ENCODE data around the gene SERPINB8.
"Not testable (repeated sequence)": the region's sequence is repeated elsewhere in the genome, so short reads cannot be mapped to it uniquely, and the experiment has no call there.

DNA sequence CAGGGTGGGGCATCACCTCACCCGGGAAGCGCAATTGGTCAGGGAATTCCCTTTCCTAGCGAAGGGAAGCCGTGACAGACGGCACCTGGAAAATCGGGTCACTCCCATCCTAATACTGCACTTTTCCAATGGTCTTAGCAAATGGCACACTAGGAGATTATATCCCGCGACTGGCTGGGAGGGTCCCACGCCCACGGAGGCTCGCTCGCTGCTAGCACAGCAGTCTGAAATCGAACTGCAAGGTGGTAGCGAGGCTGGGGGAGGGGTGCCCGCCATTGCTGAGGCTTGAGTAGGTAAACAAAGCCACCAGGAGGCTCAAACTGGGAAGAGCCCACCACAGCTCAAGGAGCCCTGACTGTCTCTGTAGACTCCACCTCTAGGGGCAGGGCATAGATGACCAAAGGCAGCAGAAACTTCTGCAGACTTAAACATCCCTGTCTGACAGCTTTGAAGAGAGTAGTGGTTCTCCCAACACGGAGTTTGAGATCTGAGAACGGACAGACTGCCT, 29.3 kb upstream of the SERPINB8 start:
- TF ChIP-seq, protein P1, sequence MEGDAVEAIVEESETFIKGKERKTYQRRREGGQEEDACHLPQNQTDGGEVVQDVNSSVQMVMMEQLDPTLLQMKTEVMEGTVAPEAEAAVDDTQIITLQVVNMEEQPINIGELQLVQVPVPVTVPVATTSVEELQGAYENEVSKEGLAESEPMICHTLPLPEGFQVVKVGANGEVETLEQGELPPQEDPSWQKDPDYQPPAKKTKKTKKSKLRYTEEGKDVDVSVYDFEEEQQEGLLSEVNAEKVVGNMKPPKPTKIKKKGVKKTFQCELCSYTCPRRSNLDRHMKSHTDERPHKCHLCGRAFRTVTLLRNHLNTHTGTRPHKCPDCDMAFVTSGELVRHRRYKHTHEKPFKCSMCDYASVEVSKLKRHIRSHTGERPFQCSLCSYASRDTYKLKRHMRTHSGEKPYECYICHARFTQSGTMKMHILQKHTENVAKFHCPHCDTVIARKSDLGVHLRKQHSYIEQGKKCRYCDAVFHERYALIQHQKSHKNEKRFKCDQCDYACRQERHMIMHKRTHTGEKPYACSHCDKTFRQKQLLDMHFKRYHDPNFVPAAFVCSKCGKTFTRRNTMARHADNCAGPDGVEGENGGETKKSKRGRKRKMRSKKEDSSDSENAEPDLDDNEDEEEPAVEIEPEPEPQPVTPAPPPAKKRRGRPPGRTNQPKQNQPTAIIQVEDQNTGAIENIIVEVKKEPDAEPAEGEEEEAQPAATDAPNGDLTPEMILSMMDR (IDR thresholded peaks at IDR 0.05): not testable (repeated sequence)
- not testable (repeated sequence) for TF ChIP-seq POLR2AphosphoS5 (IDR thresholded peaks at IDR 0.05; ENCODE audit: low read depth, low read length)

Measured in Panc1 (cell line).